Right lobe of liver (tissue), 6 donors: ENCODE measurements around the gene NDUFS2. TPM values are rescaled to one million over a fixed set of nuclear protein-coding genes. Genes with fewer than 3 reads are reported as not detected.
A peak's percentile ranks its signal among the peaks of the same experiment; 100 is the strongest.

ENCODE experiments used
- ATAC-seq, 4 donors: fragments of 200-7000 bp; cut with Tn5 transposase; one replicate each; pipeline ENCODE4 v1.9.1; 2020; ENCODE audit warnings: mild to moderate bottlenecking in 4 of 4, moderate library complexity in 4 of 4
- DNase-seq, 3 donors: peaks; one replicate each; pipeline ENCODE4 v3.0.0-alpha.2; 2020
- H3K27ac ChIP-seq, 3 donors: fragments of 200-600 bp; one replicate each; pipeline ENCODE4 v1.8.0; 2022
- H3K27me3 ChIP-seq, 2 donors: fragments of 200-600 bp; one replicate each; pipeline ENCODE4 v1.8.0; 2022
- H3K36me3 ChIP-seq, 4 donors: fragments of 200-600 bp; sonication (generic) in 1 of 4; one replicate each; pipeline versions ENCODE4 v1.5.1 to v1.8.0; 2017 to 2022; ENCODE audit warnings: control low read depth in 1 of 4
- H3K4me1 ChIP-seq, 4 donors: fragments of 200-600 bp; sonication (generic) in 1 of 4; one replicate each; pipeline versions ENCODE4 v1.5.1 to v1.8.0; 2017 to 2022; ENCODE audit warnings: control low read depth in 1 of 4
- H3K4me3 ChIP-seq, 3 donors: fragments of 200-600 bp; one replicate each; pipeline ENCODE4 v1.8.0; 2022
- H3K9me3 ChIP-seq, 4 donors: fragments of 200-600 bp; sonication (generic) in 1 of 4; one replicate each; pipeline versions ENCODE4 v1.5.1 to v1.8.0; 2017 to 2022; ENCODE audit warnings: control low read depth in 1 of 4
- POLR2A ChIP-seq: fragments of 450-650 bp; IDR thresholded peaks from one replicate; pipeline ENCODE4 v1.6.1; 2017; ENCODE audit warnings: antibody characterized with exemption, mild to moderate bottlenecking
- WGBS: methylation state at CpG from one replicate; pipeline ENCODE4 v1.1.6; 2018; ENCODE audit warnings: low coverage, low lambda C conversion rate; ENCODE audit not compliant: insufficient coverage; ENCODE audit errors: missing lambda C conversion rate; 5-methylcytosine and 5-hydroxymethylcytosine counted together
- intact Hi-C, 2 donors: fragments of 100-400 bp; cut with DNase I; formaldehyde crosslinking; loops; one replicate each; pipeline versions ENCODE4 v1.11.2 to v1.14.1; 2022
- total RNA-seq, 6 experiments: library from RNA; depleted of rRNA in 2 of 6; stranded (reverse); fragments of >200 nt in 2 of 6; fragmentation: NEBNext Ultra II Directional in 3 of 6; extraction: Animal tissue kit (Norgen Biotek cat#: 25700) in 3 of 6; gene quantifications; one replicate each; pipeline versions ENCODE4 v1.1.0 to v1.2.4, GENCODE V29; 2016 to 2023
- TF ChIP-seq, protein P1 (sequence below), 4 donors: fragments of 200-600 bp in 3 of 4; fragments of 450-650 bp in 1 of 4; IDR thresholded peaks; one replicate each; pipeline versions ENCODE4 v1.5.1 to v1.8.0; 2016 to 2022; ENCODE audit warnings: antibody characterized with exemption in 4 of 4, mild to moderate bottlenecking in 2 of 4
- donor health status: DM: no; HTN: yes; CAD: no.
- donor health status: DM: no; HTN: no; CAD: no.
- donor health status: DM: no; HTN: no; CAD: no.
- donor health status: DM: no; HTN: yes; CAD: no.
- donor health status: DM: no; HTN: yes; CAD: no.

Gene NDUFS2
- total RNA-seq, 6 experiments from 2014 or later: 91.1 to 157 (median 107) TPM

DNA sequence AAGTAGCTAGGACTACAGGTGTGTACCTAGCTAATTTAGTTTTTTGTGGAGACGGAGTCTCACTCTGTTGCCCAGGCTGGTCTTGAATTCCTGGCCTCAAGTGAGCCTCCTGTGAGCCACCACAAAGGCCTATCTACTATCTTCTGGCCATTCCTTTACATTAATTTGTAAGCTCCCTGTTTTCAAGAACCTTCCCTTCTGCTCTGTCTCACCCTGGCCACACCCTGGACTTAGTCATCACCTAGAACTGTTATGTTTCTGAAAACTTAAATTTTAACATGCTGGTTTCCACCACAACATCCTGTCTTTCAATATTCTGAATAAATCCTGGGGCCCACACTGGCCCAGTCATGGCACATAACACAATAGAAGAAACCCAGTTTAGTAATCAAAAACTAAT is 20.0 kb upstream of the NDUFS2 start:
- intact Hi-C loops: no loop called here
- Histone ChIP-seq H3K27me3 (no peaks in the 10 kb centered on the region), H3K36me3 (no peaks in the 10 kb centered on the region), H3K4me1 (peaks cover 0 to 18% (median 2%) of the 10 kb centered on the region in 4 donors), H3K9me3 (no peaks in the 10 kb centered on the region), H3K27ac (peak overlapping the region in 1 of 3 donors; percentile 47), H3K4me3 (no peak overlapping the region)
- DNase-seq (peak in 2 of 3 donors; percentile 5 to 8), ATAC-seq (no peak)
- no CpG with 5 or more reads among the region's 1 CpG for WGBS
- TF ChIP-seq, protein P1, sequence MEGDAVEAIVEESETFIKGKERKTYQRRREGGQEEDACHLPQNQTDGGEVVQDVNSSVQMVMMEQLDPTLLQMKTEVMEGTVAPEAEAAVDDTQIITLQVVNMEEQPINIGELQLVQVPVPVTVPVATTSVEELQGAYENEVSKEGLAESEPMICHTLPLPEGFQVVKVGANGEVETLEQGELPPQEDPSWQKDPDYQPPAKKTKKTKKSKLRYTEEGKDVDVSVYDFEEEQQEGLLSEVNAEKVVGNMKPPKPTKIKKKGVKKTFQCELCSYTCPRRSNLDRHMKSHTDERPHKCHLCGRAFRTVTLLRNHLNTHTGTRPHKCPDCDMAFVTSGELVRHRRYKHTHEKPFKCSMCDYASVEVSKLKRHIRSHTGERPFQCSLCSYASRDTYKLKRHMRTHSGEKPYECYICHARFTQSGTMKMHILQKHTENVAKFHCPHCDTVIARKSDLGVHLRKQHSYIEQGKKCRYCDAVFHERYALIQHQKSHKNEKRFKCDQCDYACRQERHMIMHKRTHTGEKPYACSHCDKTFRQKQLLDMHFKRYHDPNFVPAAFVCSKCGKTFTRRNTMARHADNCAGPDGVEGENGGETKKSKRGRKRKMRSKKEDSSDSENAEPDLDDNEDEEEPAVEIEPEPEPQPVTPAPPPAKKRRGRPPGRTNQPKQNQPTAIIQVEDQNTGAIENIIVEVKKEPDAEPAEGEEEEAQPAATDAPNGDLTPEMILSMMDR (IDR thresholded peaks at IDR 0.05): no peak
- no peak for TF ChIP-seq POLR2A

DNA sequence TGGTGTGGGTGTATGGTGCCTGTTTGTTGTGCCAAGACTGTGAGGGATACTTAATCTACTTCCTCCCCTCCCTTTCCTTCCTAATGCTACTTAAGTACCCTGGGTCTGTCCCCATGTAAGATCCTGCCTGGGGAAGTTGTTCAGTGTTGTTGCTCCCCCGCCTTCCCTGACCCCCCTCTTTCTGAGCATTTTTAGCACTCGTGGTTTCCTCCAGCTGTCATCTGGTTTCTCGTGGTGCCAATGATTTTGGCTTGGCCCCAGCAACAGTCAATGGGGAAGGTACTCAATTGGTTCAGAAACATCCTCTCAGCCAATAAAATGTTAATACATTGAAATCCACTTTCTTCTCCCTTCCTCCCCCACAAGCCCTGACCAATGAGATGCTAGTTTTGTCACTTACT is 16.9 kb upstream of the NDUFS2 start:
- 15% methylated on average over 3 of the region's 3 CpGs for WGBS
- peaks cover 0 to 9% (median 0%) of the 10 kb centered on the region in 4 donors for H3K4me1 ChIP-seq
- H3K9me3 ChIP-seq: no peaks in the 10 kb centered on the region
- no peak overlapping the region for H3K4me3 ChIP-seq
- peak overlapping the region; percentile 24 to 75 (median 56) for H3K27ac ChIP-seq
- H3K27me3 ChIP-seq: no peaks in the 10 kb centered on the region
- intact Hi-C loops: no loop called here
- peak; percentile 80 to 88 (median 82) for ATAC-seq
- DNase-seq: peak; percentile 69 to 73 (median 70)
- TF ChIP-seq POLR2A: peak; percentile 20
- TF ChIP-seq, protein P1 (IDR thresholded peaks at IDR 0.05): no peak
- no peaks in the 10 kb centered on the region for H3K36me3 ChIP-seq

DNA sequence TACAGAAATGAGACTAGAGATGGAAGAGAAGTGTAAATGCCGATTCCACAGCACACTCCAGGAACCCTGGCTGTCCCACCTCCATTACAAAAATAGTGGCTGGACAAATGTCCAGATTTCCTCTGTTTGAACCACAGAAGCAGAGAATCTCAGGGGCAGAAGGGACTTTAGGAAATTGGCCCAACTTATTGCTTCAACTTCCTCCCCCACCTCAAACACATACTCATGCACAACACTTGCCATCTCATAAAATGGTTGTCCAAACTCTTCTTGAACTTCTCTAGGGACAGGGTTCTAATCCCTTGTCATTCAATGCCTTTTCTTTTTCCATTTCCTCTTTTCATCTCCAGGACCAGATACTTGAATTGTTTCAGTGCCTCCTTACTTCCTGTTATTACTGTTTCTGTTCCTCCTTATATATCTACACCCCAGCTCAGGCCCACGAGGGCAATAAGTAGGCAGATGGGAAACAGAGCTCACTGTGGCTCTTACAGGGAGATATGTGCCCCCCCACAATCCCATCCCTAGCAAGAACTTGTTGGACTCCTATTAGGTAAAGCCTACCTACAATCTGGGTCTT is 16.3 kb upstream of the NDUFS2 start:
- H3K4me1 ChIP-seq: peaks cover 0 to 9% (median 0%) of the 10 kb centered on the region in 4 donors
- peak overlapping the region; percentile 24 to 75 (median 56) for H3K27ac ChIP-seq
- no peaks in the 10 kb centered on the region for H3K27me3 ChIP-seq
- no peak overlapping the region for H3K4me3 ChIP-seq
- intact Hi-C loops: no loop called here
- TF ChIP-seq POLR2A: no peak
- TF ChIP-seq, protein P1 (IDR thresholded peaks at IDR 0.05): no peak
- no peaks in the 10 kb centered on the region for H3K36me3 ChIP-seq
- WGBS: 28% methylated on average over 2 of the region's 2 CpGs
- DNase-seq (peak in 2 of 3 donors; percentile 15 to 31), ATAC-seq (peak; percentile 17 to 47 (median 34))
- H3K9me3 ChIP-seq: no peaks in the 10 kb centered on the region

DNA sequence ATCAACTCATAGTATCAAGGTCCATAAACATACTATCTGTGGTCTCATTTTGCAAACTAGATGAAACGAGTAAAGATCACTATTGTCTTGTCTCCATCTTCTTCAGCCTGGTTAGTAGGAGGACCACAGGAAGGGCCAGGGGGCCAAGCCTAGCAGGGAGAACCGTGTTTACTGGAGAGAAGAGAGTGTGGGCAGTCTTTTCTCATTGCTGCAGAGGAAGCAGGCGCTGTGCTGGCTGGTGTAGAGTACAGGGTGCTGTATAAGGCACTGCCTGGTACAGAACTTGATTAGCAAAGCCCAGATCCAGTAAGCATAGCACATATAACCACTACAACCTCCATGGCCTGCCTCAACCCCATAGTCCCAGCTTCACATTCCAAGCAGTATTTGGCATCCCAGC is 14.9 kb upstream of the NDUFS2 start:
- intact Hi-C loops: no loop called here
- 70% methylated on average over 3 of the region's 3 CpGs for WGBS
- H3K9me3 ChIP-seq: no peaks in the 10 kb centered on the region

More for the DNA sequence above, 14.9 kb upstream of the NDUFS2 start:
- no peaks in the 10 kb centered on the region for H3K36me3 ChIP-seq
- no peaks in the 10 kb centered on the region for H3K27me3 ChIP-seq
- H3K27ac ChIP-seq: no peak overlapping the region
- ATAC-seq (no peak), DNase-seq (peak in 2 of 3 donors; percentile 12 to 26)
- no peak overlapping the region for H3K4me3 ChIP-seq
- no peak for TF ChIP-seq POLR2A
- TF ChIP-seq, protein P1 (IDR thresholded peaks at IDR 0.05): no peak
- H3K4me1 ChIP-seq: peaks cover 0 to 9% (median 0%) of the 10 kb centered on the region in 4 donors
